HepG2 (cell line): Measurements from ENCODE around the gene GDE1. TPM values are rescaled to one million over a fixed set of nuclear protein-coding genes. Genes with fewer than 3 reads are reported as not detected.

Source experiments
- ARID5B ChIP-seq: IDR thresholded peaks from 2 replicates; pipeline ENCODE4 v1.4.0; 2020; ENCODE audit warnings: mild to moderate bottlenecking, missing genetic modification reagents
- ARNTL ChIP-seq: sonication (generic); formaldehyde crosslinking; IDR thresholded peaks from 2 replicates; pipeline ENCODE4 v1.4.0; 2020; ENCODE audit warnings: mild to moderate bottlenecking, missing genetic modification reagents
- ATF7-NPFF ChIP-seq: sonication (generic); formaldehyde crosslinking; IDR thresholded peaks from 2 replicates; pipeline ENCODE4 v1.8.1; 2023; ENCODE audit warnings: mild to moderate bottlenecking, low read depth, missing genetic modification reagents, moderate library complexity
- CENPT ChIP-seq: sonication (generic); formaldehyde crosslinking; IDR thresholded peaks from 2 replicates; pipeline ENCODE4 v1.8.0; 2022; ENCODE audit warnings: low read depth, mild to moderate bottlenecking, moderate library complexity, missing genetic modification reagents
- CSRNP2 ChIP-seq: sonication (generic); formaldehyde crosslinking; conservative IDR thresholded peaks from 2 replicates; pipeline ENCODE4 v1.8.0; 2022; ENCODE audit warnings: low read depth, missing genetic modification reagents
- FOXK2 ChIP-seq: fragments of 450-650 bp; IDR thresholded peaks from 2 replicates; pipeline ENCODE4 v1.6.1; 2016
- GPBP1L1 ChIP-seq: sonication (generic); formaldehyde crosslinking; IDR thresholded peaks from 2 replicates; pipeline ENCODE4 v1.5.0; 2020; ENCODE audit warnings: mild to moderate bottlenecking, missing genetic modification reagents
- IRF9 ChIP-seq: sonication (generic); formaldehyde crosslinking; IDR thresholded peaks from 2 replicates; pipeline ENCODE4 v1.8.0; 2022; ENCODE audit warnings: missing genetic modification reagents, mild to moderate bottlenecking, borderline replicate concordance
- MAFG ChIP-seq: sonication (generic); formaldehyde crosslinking; IDR thresholded peaks from 2 replicates; pipeline ENCODE4 v1.5.1; 2020; ENCODE audit warnings: mild to moderate bottlenecking, missing genetic modification reagents
- MXD4 ChIP-seq: IDR thresholded peaks from 2 replicates; pipeline ENCODE4 v1.6.1; 2016; ENCODE audit warnings: mild to moderate bottlenecking, missing biosample characterization, missing genetic modification reagents
- SMYD3 ChIP-seq: sonication (generic); formaldehyde crosslinking; IDR thresholded peaks from 2 replicates; pipeline ENCODE4 v1.8.1; 2023; ENCODE audit warnings: mild to moderate bottlenecking, missing genetic modification reagents
- TBP ChIP-seq: sonication (generic); formaldehyde crosslinking; IDR thresholded peaks from 2 replicates; pipeline ENCODE4 v1.5.0; 2020; ENCODE audit warnings: missing genetic modification reagents
- THRA ChIP-seq: sonication (generic); formaldehyde crosslinking; IDR thresholded peaks from 2 replicates; pipeline ENCODE4 v1.4.0; 2020; ENCODE audit warnings: missing genetic modification reagents, borderline replicate concordance
- ZNF224 ChIP-seq: sonication (generic); formaldehyde crosslinking; IDR thresholded peaks from 2 replicates; pipeline ENCODE4 v1.5.0; 2020; ENCODE audit warnings: mild to moderate bottlenecking, missing genetic modification reagents
- ZNF563 ChIP-seq: sonication (generic); formaldehyde crosslinking; IDR thresholded peaks from 2 replicates; pipeline ENCODE4 v1.8.0; 2022; ENCODE audit warnings: mild to moderate bottlenecking, moderate library complexity, missing genetic modification reagents
- ZNF713 ChIP-seq: sonication (generic); formaldehyde crosslinking; IDR thresholded peaks from 2 replicates; pipeline ENCODE4 v1.4.0; 2020; ENCODE audit warnings: mild to moderate bottlenecking, missing genetic modification reagents
- ZNF784 ChIP-seq: sonication (generic); formaldehyde crosslinking; IDR thresholded peaks from 2 replicates; pipeline ENCODE4 v1.5.1; 2020; ENCODE audit warnings: missing genetic modification reagents, mild to moderate bottlenecking, borderline replicate concordance
- polyA plus RNA-seq, 8 experiments: library from polyadenylated mRNA; depleted of rRNA in 3 of 8; stranded (reverse) in 7 of 8; unstranded in 1 of 8; fragments of >200 nt; fragmentation: Illumina TruSeq in 4 of 8; extraction: Trizol in 4 of 8; gene quantifications; 2 replicates each; pipeline versions ENCODE4 v1.2.1 to v1.2.3, GENCODE V29; 2011 to 2016; ENCODE audit warnings: low read depth in 4 of 8, missing spikeins in 1 of 8, mixed read lengths in 1 of 8; ENCODE audit not compliant: insufficient read depth in 1 of 8
- total RNA-seq, 5 experiments: library from RNA; depleted of rRNA; stranded (reverse); fragments of >200 nt; fragmentation: Illumina TruSeq; extraction: Trizol; gene quantifications; 2 replicates each; pipeline ENCODE4 v1.2.3, GENCODE V29; 2016; ENCODE audit warnings: low read depth in 1 of 5

The GDE1 gene
- total and polyA plus RNA-seq, 2 of the 13 experiments (the other 11 are each of a cell fraction or from before 2014, with no cell fraction given), result 35.9 to 59.0 TPM

GRCh38 chr16:19523559-19524355 lies 1.9 kb upstream of the GDE1 start, which contains the start of gene CCP110 (continued):
- no peak for TF ChIP-seq FOXK2
- no peak for TF ChIP-seq CENPT (CRISPR knock-in tag)
- TF ChIP-seq ZNF563, result peak; percentile 79
- peak; percentile 74; the same call in 1 of the 2 replicates for TF ChIP-seq ZNF784 (CRISPR knock-in tag)
- TF ChIP-seq SMYD3 (CRISPR knock-in tag), result 0 out of 2 replicates have a peak, but pooled peaks have one; percentile 63
- TF ChIP-seq ZNF713 (CRISPR knock-in tag), result no peak
- TF ChIP-seq MAFG (CRISPR knock-in tag), result no peak
- TF ChIP-seq IRF9 (CRISPR knock-in tag), result no peak; the same call in 1 of the 2 replicates
- no peak for TF ChIP-seq GPBP1L1
- 0 out of 2 replicates have a peak, but pooled peaks have one; percentile 65 for TF ChIP-seq TBP
- TF ChIP-seq ATF7-NPFF (CRISPR knock-in tag), result peak; percentile 30; the same call in 1 of the 2 replicates
- no peak for TF ChIP-seq THRA (CRISPR knock-in tag)
- TF ChIP-seq ZNF224 (CRISPR knock-in tag), result no peak
- TF ChIP-seq CSRNP2, result no peak
- peak; percentile 70 for TF ChIP-seq MXD4 (CRISPR knock-in tag)
- no peak for TF ChIP-seq ARNTL (CRISPR knock-in tag)
- no peak for TF ChIP-seq ARID5B (CRISPR knock-in tag)
